HG02938 (cell line): ENCODE results near the gene IER5.
"Not testable (repeated sequence)": the region's sequence is repeated elsewhere in the genome, so short reads cannot be mapped to it uniquely, and the experiment has no call there.

ENCODE experiments used
- ATAC-seq: cut with Tn5 transposase; IDR thresholded peaks from one replicate; pipeline ENCODE4 v1.9.1; 2021; ENCODE audit warnings: mild to moderate bottlenecking, moderate library complexity; ENCODE audit not compliant: unreplicated experiment

The IER5 gene

GRCh38 chr1:181113059-181113641, 24.6 kb downstream of the IER5 start:
- no peak for ATAC-seq

GRCh38 chr1:181114574-181115367, 26.3 kb downstream of the IER5 start:
- no peak for ATAC-seq

DNA sequence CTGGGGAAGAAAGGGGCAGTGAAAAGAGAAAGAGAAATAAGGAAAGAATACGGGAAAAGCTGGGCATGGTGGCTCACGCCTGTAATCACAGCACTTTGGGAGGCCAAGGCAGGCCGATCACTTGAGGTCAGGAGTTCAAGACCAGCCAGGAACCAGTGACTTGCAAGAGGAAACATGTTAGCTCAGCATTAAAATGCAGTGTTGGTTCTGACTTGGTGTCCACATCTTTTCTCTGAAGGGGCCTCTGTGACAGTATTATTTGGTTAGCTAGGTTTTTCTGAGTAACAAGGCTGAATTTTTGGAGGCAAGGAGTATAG, 26.8 kb downstream of the IER5 start:
- no peak for ATAC-seq

GRCh38 chr1:181115971-181116370, 27.5 kb downstream of the IER5 start:
- not testable (repeated sequence) for ATAC-seq

DNA sequence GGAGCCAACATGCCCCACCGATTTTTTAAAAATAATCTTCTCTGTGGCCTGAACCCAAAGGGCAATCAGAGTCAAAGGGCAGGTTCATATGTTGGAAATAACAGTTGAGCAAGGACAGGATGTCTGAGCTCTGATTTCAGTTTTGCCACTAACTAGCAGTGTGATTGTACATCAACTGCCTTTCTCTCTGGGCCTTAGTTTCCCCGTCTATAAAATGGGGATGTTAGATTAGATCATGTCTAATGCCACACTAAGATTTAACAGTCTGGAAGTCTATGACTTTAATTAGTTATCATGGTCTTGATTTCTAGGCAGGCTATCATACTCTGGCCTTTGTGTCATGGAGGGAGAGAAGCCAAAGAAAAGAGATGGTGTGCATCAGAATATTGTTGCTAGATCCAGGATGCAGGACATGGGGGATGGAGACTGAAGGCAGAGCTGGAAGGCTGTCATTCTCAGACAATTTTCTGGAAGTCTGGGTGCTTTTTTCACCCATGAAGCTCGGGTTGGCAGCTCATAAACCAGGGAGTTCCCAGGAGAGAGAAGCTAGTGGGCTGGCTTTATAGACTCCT, 28.4 kb downstream of the IER5 start:
- no peak for ATAC-seq

- no peak for ATAC-seq
Measured at GRCh38 chr1:181117648-181118449, 29.3 kb downstream of the IER5 start.

GRCh38 chr1:181119093-181119989, 30.8 kb downstream of the IER5 start:
- no peak for ATAC-seq

DNA sequence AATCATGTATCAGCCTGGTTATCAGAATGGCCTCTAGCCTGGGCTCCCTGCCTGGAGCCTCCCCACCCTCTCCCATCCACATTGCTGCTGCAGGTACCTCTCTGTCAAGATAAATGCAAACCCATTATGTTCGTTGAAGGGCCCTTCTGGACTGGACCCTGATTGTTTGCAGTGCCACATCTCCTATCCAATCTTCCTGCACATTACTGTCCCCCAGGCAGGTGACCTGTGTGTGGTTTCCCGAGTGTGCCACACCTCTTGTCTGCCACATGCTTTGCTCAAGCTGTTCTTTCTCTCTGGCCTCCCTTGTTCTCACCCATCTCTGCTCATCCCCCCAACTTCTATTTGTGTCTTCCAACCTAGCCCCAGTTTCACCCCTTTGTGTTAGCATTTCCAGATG, 32.4 kb downstream of the IER5 start:
- ATAC-seq: no peak

- no peak for ATAC-seq
Measured at GRCh38 chr1:181121498-181121897, 33.0 kb downstream of the IER5 start.

- ATAC-seq: no peak
Measured at GRCh38 chr1:181122222-181122621, 33.7 kb downstream of the IER5 start.

DNA sequence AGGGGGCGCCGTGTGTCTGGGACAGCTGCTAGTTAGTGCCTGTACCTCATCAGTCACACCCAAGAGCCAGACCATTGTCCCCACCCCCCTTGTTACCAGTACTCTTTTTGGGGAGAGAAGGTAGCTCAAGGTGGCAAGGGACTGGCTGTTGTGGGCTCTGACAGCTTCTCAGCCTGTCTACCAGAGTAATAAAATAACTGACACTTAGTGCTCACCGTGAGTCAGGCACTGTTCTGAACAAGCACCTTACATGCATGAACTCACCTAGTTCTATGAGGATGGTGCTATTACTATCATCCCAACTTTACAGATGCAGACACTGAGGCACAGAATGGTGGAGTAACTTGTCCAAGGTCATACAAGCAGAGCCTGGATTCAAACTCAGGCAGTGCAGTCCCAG, 34.7 kb downstream of the IER5 start:
- no peak for ATAC-seq

- no peak for ATAC-seq
Measured at GRCh38 chr1:181124291-181124751, 35.8 kb downstream of the IER5 start.

- ATAC-seq: no peak
Measured at GRCh38 chr1:181126289-181126688, 37.8 kb downstream of the IER5 start.

DNA sequence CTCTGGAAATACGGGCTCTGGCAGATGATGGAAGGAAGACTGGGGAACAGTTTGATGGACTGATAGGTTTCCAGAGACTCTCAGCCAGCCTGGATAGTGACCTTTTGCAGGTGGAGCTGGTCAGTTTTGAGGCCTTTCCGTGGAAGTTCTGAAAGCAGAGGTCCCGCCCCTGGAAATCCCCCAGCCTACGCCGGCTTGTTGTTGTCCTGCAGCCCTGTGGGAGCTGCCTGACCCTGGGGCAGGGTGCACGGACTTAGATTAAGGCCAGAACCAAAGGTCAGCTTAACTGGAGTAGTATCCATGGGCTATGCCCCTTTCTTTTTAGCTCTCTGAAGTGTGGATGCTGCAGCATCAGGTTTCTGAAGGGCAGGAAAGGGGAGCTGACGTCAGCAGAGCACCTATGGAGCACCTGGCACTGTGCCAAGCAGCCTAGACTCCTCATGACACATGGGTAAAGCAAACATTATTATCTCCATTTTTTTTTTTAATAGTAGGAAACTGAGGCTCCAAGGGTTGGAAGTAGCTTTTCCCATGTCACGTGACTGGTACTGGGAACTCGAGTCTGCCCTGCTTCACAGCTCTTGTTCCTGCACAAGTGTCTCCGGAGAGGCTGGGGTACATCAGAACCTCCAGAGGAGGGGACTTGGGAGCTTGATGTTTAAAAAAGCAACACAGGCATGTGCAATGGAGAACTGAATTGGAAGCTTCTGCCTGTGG, 38.5 kb downstream of the IER5 start:
- no peak for ATAC-seq

GRCh38 chr1:181127898-181128453, 39.5 kb downstream of the IER5 start:
- no peak for ATAC-seq

DNA sequence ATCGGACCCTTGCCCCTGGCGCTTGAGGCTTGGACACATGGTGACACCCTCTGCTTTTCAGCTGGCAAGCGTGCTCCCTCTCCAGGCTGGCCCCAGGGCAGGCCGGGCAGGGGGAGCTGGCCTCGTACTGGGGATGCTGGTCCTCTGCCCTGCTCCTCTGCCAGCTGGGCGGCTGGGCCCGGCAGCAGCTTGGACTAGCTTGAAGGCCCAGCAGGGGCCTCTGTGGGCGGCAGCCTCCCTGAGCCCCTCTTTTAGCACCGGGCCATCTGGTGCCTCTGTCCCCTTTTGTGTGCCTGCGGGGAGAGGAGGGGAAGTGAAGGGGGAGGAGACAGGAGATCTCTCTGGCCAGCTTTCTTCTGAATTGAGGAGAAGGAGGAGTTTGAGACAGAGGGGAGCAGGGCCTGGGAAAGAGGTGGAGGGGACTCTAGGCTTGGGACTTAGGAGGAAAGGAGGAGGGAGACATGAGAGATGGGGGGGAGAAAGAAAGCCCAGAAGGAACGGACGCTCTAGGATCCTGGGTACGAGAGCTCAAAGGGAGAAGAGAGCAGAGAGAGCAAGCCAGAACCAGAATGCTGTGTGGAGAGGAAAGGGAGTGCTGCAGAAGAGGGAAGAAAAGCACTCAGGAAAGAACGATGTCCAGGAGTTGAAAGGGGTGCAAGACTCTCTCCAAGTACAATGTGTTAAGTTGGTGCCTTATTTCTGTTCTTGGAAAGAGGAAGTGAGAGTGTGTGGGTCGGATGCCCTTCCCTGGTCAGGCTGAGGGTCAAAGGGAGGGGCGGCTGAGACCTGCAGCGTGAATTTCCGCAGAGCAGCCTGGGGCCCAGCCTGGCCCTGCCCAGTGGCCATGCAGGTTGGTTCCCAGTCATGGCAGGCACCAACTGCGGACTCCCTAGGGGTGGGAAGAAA, 40.3 kb downstream of the IER5 start:
- ATAC-seq: peak; percentile 40

DNA sequence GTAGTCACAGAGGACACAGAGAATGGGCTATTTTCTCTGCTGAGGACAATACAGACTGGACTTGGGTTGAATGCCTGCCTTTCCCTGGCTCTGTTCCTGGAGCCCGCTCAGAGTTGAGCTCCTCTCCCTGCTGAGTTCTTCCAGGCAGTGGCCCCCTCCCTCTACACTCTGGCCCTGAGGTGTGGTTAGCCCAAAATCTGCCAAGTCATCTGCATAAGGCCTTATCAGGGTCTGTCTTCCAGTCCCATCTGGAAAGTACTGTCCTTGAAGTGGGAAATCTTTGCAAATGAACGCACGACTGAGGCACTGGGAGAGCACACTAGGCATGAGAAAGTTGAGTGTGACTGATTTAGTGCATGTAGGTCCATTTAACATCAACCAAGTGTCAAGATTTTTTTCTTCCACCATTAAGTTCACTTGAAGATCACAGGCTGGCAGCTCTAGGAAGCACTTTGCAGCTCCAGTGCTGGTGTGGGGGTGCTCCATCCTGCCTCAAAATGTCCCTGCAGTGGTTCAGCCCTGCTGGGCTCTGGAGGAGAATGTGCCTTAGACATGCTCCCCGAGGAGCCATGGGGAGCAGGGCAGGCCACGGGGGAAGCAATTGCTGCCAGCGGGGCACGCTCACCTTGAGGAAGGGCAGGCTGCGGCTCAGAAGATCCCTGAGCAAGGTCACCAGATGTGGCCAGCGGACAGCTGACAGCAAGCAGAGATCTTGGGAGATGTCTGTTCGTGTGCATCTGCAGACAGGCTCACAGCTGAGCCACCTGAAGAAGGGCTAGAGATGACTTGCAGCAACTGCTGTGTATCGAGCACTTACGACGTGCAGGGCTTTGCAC, 41.5 kb downstream of the IER5 start:
- ATAC-seq: no peak
